Activated gamma-delta T cell treated with Interleukin-2 at 50 U/mL for 16 hours (primary cell): Measurements from ENCODE around the gene ARSD.
"Not testable (repeated sequence)": the region's sequence is repeated elsewhere in the genome, so short reads cannot be mapped to it uniquely, and the experiment has no call there.

Experiments used
- DNase-seq: peaks from one replicate; pipeline ENCODE4 v3.0.0-alpha.2; 2020

Gene ARSD

GRCh38 chrX:2933125-2933900 lies 4.2 kb upstream of the ARSD start:
- DNase-seq = no peak

DNA sequence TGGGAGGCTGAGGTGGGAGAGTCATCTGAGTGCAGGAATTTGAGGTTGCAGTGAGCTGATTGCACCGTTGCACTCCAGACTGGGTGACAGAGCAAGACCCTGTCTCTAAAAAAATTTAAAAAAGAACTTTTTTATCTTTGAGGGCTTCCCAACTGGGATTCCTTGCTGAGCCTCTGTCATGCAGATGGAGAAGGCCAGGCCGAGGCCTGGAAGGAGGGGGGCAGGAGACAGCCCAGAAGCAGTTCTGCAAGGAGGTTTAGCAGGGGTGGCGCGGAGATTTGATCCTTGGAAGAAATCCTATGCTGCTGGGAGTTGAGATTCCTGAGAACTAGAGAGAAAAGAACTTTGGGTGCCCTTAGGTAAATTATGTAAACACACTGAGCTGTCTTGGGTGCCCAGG lies 2.5 kb upstream of the ARSD start:
- DNase-seq = no peak

DNA sequence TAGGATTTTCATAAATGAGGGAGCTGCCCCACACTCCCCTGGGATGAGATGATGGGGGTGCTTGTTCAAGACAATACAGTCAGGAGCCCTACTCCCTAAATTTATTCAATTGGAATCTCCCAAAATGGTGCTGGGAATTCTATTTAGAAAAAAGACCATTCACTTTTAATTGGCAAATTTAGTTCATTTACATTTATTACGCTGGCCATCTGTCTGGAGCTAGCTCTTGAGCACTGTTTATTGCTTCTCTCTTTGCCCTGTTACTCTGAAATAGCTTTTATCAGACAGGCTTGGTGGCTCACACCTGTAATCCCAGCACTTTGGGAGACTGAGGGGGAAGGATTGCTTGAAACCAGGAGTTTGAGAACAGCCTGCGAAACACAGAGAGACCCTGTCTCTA lies 2.0 kb upstream of the ARSD start:
- DNase-seq = no peak

GRCh38 chrX:2928191-2928582 lies 952 bp downstream of the ARSD start:
- DNase-seq = no peak

DNA sequence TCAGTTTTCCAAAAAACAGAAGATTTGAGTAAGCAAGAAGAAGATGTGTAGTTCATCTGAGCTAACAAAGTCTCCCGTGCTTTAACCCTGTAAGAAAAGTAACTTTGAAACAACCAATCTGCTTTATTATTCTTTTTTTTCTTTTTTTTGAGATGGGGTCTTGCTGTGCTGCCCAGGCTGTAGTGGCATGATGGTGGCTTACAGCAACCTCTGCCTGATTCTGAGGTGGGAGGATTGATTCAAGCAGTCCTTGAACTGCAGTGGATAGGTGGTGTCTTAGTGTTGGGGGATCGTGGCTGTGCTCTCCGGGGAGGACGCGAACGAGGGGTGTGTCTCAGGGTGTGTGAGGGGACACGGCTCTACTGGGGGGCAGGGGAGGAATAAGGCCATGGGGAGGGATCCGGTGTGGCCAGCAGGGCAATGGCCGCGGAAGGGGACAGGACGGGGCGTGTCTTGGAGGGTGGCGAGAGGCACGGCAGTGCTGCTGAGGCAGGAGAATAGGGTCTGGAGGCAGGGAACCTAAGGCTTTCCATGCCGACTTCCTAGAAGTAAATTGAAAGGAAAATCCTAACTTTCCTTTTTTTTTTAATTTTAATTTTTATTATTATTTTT lies 2.4 kb downstream of the ARSD start:
- no peak for DNase-seq

- DNase-seq = not testable (repeated sequence)
Measured at GRCh38 chrX:2926255-2926654, 2.9 kb downstream of the ARSD start.

- no peak for DNase-seq
Measured at GRCh38 chrX:2924151-2924550, 5.0 kb downstream of the ARSD start.

- DNase-seq = no peak
Measured at GRCh38 chrX:2921750-2922149, 7.4 kb downstream of the ARSD start.

GRCh38 chrX:2921193-2921592 lies 7.9 kb downstream of the ARSD start:
- no peak for DNase-seq

GRCh38 chrX:2917767-2918166 lies 11.4 kb downstream of the ARSD start:
- no peak for DNase-seq

DNA sequence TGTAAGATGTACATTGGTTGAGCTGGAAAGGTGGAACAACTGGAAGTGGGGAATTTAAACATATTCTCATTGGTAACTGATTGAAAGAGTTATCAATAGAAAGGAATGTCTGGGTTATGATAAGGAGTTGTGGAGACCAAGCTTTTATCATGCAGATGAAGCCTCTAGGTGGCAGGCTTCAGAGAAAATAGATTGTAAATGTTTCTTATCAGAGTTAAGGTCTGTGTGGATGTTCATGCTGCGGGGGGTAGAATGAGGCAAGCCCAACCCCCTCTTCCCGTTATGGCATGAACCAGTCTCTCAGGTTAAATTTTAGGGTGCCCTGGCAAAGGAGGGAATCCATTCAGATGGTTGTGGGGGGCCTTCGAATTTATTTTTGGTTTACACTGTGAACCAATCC lies 16.0 kb downstream of the ARSD start:
- no peak for DNase-seq

- no peak for DNase-seq
Measured at GRCh38 chrX:2910109-2910508, 19.0 kb downstream of the ARSD start.

- DNase-seq = no peak
Measured at GRCh38 chrX:2908125-2908685, 20.9 kb downstream of the ARSD start.

DNA sequence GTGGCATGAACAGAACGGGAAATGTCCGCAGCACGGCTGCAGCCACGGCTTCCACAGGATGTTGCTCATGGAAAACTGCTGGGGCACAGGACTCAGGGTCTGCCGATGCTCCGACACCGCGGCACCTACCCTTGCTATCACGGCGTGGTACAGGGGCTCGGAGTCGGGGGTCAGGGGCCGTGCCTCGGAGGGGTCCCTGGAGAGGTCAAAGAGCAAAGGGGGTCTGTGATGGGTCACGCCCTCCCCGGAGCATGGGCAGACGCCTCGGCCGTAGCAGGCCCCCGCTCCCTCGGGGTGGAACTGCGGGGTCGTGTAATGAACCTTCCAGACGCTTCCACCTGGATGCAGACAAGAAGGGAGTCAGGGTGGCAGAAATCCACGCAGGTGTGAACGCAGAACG lies 21.8 kb downstream of the ARSD start:
- no peak for DNase-seq

- no peak for DNase-seq
Measured at GRCh38 chrX:2903366-2903765, 25.8 kb downstream of the ARSD start.

DNA sequence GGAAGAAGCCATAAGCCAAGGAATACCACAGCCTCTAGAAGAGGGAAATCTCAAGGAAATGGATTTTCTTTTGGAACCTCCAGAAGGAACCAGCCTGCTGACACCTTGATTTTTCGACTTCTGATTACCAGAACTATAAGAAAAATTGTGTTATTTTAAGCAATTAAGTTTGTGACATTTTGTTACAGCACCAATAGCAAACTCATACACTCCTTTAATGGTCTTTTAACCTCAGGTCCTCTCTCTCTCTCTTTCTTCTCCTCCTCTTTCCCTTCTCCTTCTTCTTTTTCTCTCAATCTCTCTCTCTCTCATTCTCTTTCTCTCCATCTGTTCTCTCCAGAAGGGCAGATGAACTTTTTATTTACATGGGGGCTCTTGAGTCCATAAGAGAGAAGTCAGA lies 26.3 kb downstream of the ARSD start:
- no peak for DNase-seq

- DNase-seq = no peak
Measured at GRCh38 chrX:2901367-2902036, 27.6 kb downstream of the ARSD start.

- DNase-seq = no peak
Measured at GRCh38 chrX:2898846-2899512, 30.2 kb downstream of the ARSD start.

DNA sequence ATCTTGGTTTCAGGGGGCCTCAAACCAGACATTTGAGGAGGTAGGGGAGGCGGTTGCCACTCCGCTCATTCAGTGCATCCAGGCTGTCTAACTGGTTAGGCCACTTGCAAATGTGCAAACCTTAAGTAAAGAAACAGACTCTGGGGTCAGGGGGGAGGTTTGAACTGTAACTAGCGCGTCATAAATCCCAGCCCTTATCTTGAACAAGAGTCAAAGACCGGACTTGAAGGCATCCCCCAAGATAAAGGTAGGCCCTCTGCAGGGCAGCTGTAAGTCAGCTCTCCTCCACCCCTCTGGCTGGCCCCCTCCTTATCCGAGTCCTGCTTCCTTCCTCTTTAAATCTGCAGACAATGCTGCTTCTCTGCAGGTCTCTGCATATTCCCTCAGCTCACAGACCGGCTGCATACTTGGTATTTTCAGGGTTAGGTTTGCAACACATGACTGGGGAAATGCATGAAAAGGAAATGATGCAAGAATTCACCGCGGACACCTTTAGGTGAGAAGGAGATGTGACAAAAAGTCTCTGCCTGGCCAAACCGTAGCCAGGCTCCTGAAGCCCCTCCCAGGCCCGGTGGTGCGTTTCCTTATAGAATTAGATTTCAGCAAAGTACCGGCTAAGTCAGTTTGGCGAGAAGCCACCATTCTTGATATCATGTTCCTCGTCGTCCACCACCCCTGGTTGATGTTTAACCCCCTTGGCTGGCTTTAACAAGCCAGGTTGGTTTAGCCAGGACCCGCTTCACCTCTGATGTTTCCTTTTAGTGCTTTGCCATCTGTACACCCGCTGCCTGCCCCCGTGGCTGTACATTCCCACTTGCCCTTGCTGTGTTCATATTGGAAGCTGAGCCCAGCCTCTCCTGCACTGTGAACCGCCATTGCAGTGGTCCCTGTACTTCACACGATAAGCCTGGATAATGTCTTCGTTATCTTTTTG lies 31.2 kb downstream of the ARSD start:
- peak; percentile 18 for DNase-seq

DNA sequence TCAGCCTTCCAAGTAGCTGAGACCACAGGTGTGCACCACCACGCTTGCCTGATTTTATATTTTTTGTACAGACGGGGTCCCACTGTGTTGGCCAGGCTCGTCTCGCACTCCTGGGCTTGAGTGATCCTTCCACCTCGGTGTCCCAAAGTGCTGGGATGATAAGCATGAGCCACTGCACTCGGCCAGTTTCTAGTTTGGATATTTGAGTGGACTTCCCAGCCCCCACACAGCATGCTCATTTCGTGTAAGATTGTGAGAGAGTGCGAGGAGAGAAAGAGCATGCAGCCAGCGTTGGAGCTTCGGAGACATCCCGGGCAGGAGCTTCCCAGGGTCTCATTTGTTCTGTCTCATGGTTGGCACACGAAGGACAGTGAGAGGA lies 31.8 kb downstream of the ARSD start:
- no peak for DNase-seq

GRCh38 chrX:2894885-2895292 lies 34.2 kb downstream of the ARSD start:
- no peak for DNase-seq

- no peak for DNase-seq
Measured at GRCh38 chrX:2892816-2893215, 36.3 kb downstream of the ARSD start.
